HCT116 (cell line): Measurements from ENCODE around the gene SMIM11. TPM values are rescaled to one million over a fixed set of nuclear protein-coding genes. Genes with fewer than 3 reads are reported as not detected.

Source experiments
- ATAC-seq: fragments of 200-7000 bp; cut with Tn5 transposase; 2 replicates; pipeline ENCODE4 v1.9.1; 2020; ENCODE audit warnings: mild to moderate bottlenecking, moderate library complexity
- BruUV-seq: library from RNA; stranded (reverse); fragments of 400-500 nt; replicated peaks from 2 replicates; lab custom pipeline; 2021; lab: Mats Ljungman, UMichigan
- CTCF ChIA-PET: fragments of 300-600 bp; sonication (Branson Sonifier 250); formaldehyde crosslinking; loops from one replicate; lab custom pipeline; 2021; ENCODE audit warnings: antibody characterized with exemption; lab: Charles Lee
- POLR2A ChIA-PET: fragments of 300-600, 350-600 bp; sonication (Branson Sonifier 250); formaldehyde crosslinking; loops from one replicate; lab custom pipeline; 2021; ENCODE audit warnings: antibody characterized with exemption; lab: Charles Lee
- RAD21 ChIA-PET, 2 experiments: fragments of 300-600 bp; sonication (Branson Sonifier 250); formaldehyde crosslinking; loops; one replicate each; lab custom pipeline; 2023; ENCODE audit warnings: low total read pairs in 2 of 2; ENCODE audit not compliant: uncharacterized antibody in 2 of 2, unreplicated experiment in 2 of 2, low non-redundant PET in 1 of 2; lab: Charles Lee
- DNase-seq: peaks from one replicate; pipeline ENCODE4 v3.0.0-alpha.2; 2010; ENCODE audit warnings: low read depth, low spot score
- H2AFZ ChIP-seq: fragments of 200-600 bp; shearing (Covaris generic), sonication (generic); 2 replicates; pipeline ENCODE4 v1.6.1; 2017; ENCODE audit warnings: low read depth, mixed run types, mixed read lengths, antibody characterized with exemption, low read length; ENCODE audit not compliant: poor library complexity, severe bottlenecking
- H3K27ac ChIP-seq: 2 replicates; pipeline ENCODE4 v1.5.1; 2012; ENCODE audit warnings: low read depth, low read length
- H3K27me3 ChIP-seq: fragments of 200-600 bp; sonication (generic); 2 replicates; pipeline ENCODE4 v1.6.1; 2016; ENCODE audit warnings: mixed run types, low read length, mixed read lengths; ENCODE audit not compliant: insufficient read depth
- H3K36me3 ChIP-seq, 2 experiments: fragments of 200-500 bp in 1 of 2; fragments of 200-600 bp in 1 of 2; sonication (Bioruptor generic) in 1 of 2; sonication (generic) in 1 of 2; 2 replicates each; pipeline versions ENCODE4 v1.5.1 to v1.6.1; 2014 to 2016; ENCODE audit warnings: low read length in 2 of 2, inconsistent platforms in 1 of 2, mixed read lengths in 1 of 2, mixed run types in 1 of 2; ENCODE audit not compliant: insufficient read depth in 2 of 2, control insufficient read depth in 1 of 2
- H3K4me1 ChIP-seq, 2 experiments: fragments of 200-600 bp in 1 of 2; sonication (generic) in 1 of 2; 2 replicates each; pipeline versions ENCODE4 v1.5.1 to v1.6.1; 2012 to 2017; ENCODE audit warnings: low read length in 2 of 2, inconsistent platforms in 1 of 2, mild to moderate bottlenecking in 1 of 2, mixed read lengths in 1 of 2, mixed run types in 1 of 2, moderate library complexity in 1 of 2; ENCODE audit not compliant: insufficient read depth in 2 of 2, control insufficient read depth in 1 of 2
- H3K4me2 ChIP-seq: fragments of 200-600 bp; sonication (generic); 2 replicates; pipeline ENCODE4 v1.6.1; 2017; ENCODE audit warnings: mixed run types, low read length, mixed read lengths
- H3K4me3 ChIP-seq, 2 experiments: fragments of 200-600 bp in 1 of 2; sonication (generic) in 1 of 2; replicated peaks in 1 of 2; 2 replicates each; pipeline ENCODE4 v1.5.1; 2011 to 2016; ENCODE audit warnings: low read length in 2 of 2, control low read depth in 1 of 2, low read depth in 1 of 2, mild to moderate bottlenecking in 1 of 2, mixed read lengths in 1 of 2, mixed run types in 1 of 2
- H3K79me2 ChIP-seq: fragments of 200-600 bp; sonication (generic); 2 replicates; pipeline ENCODE4 v1.6.1; 2017; ENCODE audit warnings: mild to moderate bottlenecking, mixed run types, low read length, moderate library complexity, mixed read lengths; ENCODE audit not compliant: insufficient read depth
- H3K9ac ChIP-seq: fragments of 200-600 bp; sonication (generic); 2 replicates; pipeline ENCODE4 v1.6.1; 2016; ENCODE audit warnings: low read length, mixed read lengths
- H3K9me2 ChIP-seq: fragments of 200-600 bp; sonication (generic), shearing (Covaris generic); 2 replicates; pipeline ENCODE4 v1.6.1; 2017; ENCODE audit warnings: mixed run types, mild to moderate bottlenecking, moderate library complexity; ENCODE audit not compliant: insufficient read depth
- H3K9me3 ChIP-seq, 2 experiments: fragments of 200-500 bp in 1 of 2; fragments of 200-600 bp in 1 of 2; sonication (Bioruptor generic) in 1 of 2; sonication (generic) in 1 of 2; 2 replicates each; pipeline ENCODE4 v1.6.1; 2014 to 2017; ENCODE audit warnings: low read length in 2 of 2, mixed read lengths in 2 of 2, inconsistent platforms in 1 of 2, low read depth in 1 of 2, mild to moderate bottlenecking in 1 of 2, mixed run types in 1 of 2, moderate library complexity in 1 of 2; ENCODE audit not compliant: control insufficient read depth in 1 of 2, insufficient read depth in 1 of 2
- H4K20me1 ChIP-seq: fragments of 200-600 bp; sonication (generic), shearing (Covaris generic); 2 replicates; pipeline ENCODE4 v1.6.1; 2017; ENCODE audit warnings: mixed run types, mild to moderate bottlenecking, moderate library complexity; ENCODE audit not compliant: insufficient read depth
- CBX3 ChIP-seq: IDR thresholded peaks from 2 replicates; pipeline ENCODE4 v1.6.1; 2012; ENCODE audit warnings: low read depth
- EGR1 ChIP-seq: IDR thresholded peaks from 2 replicates; pipeline ENCODE4 v1.6.1; 2012; ENCODE audit warnings: low read depth
- ELF1 ChIP-seq: IDR thresholded peaks from 2 replicates; pipeline ENCODE4 v1.6.1; 2012; ENCODE audit warnings: low read depth, borderline replicate concordance
- RAD21 ChIP-seq: IDR thresholded peaks from 2 replicates; pipeline ENCODE4 v1.6.1; 2012; ENCODE audit warnings: low read depth, mild to moderate bottlenecking
- SP1 ChIP-seq: IDR thresholded peaks from 2 replicates; pipeline ENCODE4 v1.6.1; 2012; ENCODE audit warnings: low read depth
- TCF7L2 ChIP-seq: IDR thresholded peaks from 2 replicates; pipeline ENCODE4 v1.7.0; 2011; ENCODE audit warnings: borderline replicate concordance, inconsistent platforms; ENCODE audit not compliant: insufficient read depth, insufficient read length; ENCODE audit errors: extremely low read depth
- YY1 ChIP-seq: IDR thresholded peaks from 2 replicates; pipeline ENCODE4 v1.6.1; 2011; ENCODE audit warnings: low read length, low read depth, moderate library complexity, mild to moderate bottlenecking; ENCODE audit not compliant: insufficient replicate concordance; ENCODE audit errors: extremely low read depth
- intact Hi-C: fragments of 100-400 bp; cut with micrococcal nuclease; formaldehyde crosslinking; loops from 2 replicates; pipeline ENCODE4 v1.10.0; 2022
- total RNA-seq: library from RNA; stranded (reverse); gene quantifications from one replicate; pipeline ENCODE4 v1.2.1, GENCODE V29; 2021; ENCODE audit not compliant: unreplicated experiment
- TF ChIP-seq, protein P1 (sequence below), 3 experiments: fragments of 200-600 bp in 1 of 3; sonication (generic) in 1 of 3; IDR thresholded peaks in 2 of 3; conservative IDR thresholded peaks in 1 of 3; 2 replicates each; pipeline ENCODE4 v1.5.1; 2012 to 2017; ENCODE audit warnings: low read depth in 2 of 3, low read length in 2 of 3, antibody characterized with exemption in 1 of 3, borderline replicate concordance in 1 of 3, control low read depth in 1 of 3, mild to moderate bottlenecking in 1 of 3, mixed read lengths in 1 of 3, mixed run types in 1 of 3, moderate library complexity in 1 of 3; ENCODE audit not compliant: insufficient read depth in 1 of 3
- TF ChIP-seq, protein P2 (sequence below): IDR thresholded peaks from 2 replicates; pipeline ENCODE4 v1.6.1; 2012
- TF ChIP-seq, protein P3 (sequence below): IDR thresholded peaks from 2 replicates; pipeline ENCODE4 v1.6.1; 2012; ENCODE audit warnings: low read depth

SMIM11 gene
- total RNA-seq, 1 experiment from 2014 or later, result 18.9 TPM

DNA sequence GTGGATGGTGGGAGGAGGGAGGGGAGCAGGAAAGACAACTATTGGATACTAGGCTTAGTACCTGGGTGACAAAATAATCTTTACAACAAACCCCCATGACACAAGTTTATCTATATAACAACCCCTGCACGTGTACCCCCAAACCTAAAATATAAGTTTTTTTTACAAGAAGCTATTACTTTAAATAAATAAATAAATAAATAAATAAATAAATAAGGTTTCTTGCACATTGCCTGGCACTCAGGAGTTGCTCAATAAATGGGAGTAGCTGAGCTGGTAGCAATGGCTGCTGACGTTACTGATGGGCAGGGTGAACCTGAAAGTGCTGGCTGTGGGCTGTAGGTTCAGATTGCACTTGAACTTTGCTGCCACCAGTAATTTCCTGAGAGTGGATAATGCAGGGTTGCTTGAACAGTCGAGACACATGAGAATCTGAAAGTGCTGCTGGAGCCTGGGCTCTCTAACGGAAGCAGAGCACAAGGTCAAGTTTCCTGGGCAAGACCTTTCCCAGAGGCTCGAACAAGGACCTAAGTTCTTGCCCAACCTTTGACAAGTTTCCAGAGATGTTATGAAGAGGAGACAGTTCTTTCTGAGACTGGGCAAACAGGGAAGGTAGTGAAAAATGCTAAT lies 26.3 kb upstream of the SMIM11 start:
- Histone ChIP-seq H3K9ac (no peak overlapping the region), H3K4me1 (peaks cover 0 to 4% of the 10 kb centered on the region in 2 experiments; a peak in 1 of 4 replicates), H3K79me2 (no peaks in the 10 kb centered on the region), H3K36me3 (no peaks in the 10 kb centered on the region), H3K27me3 (no peaks in the 10 kb centered on the region), H3K9me2 (no peaks in the 10 kb centered on the region), H3K4me3 (no peak overlapping the region), H3K9me3 (no peaks in the 10 kb centered on the region), H3K27ac (no peak overlapping the region), H2AFZ (no peak overlapping the region), H4K20me1 (no peaks in the 10 kb centered on the region), H3K4me2 (no peak overlapping the region)
- CTCF ChIA-PET, result interaction anchor here (0.7 to 6.3 kb wide), 5 partner anchors 9 to 1228 kb away, joined by 3 to 236 read pairs (median 9); no protein-coding TSS in a partner anchor
- RAD21 ChIA-PET, result interaction anchor here (2.2 kb wide), 2 partner anchors 425 kb away, joined by 30 to 37 read pairs; no protein-coding TSS in a partner anchor
- intact Hi-C loops, result no loop called here
- POLR2A ChIA-PET, result no interaction called here
- ATAC-seq (no peak), DNase-seq (no peak)
- BruUV-seq, result no TSS peak
- TF ChIP-seq YY1 (no peak), EGR1 (no peak), SP1 (no peak), CBX3 (no peak), TCF7L2 (no peak), RAD21 (no peak), ELF1 (no peak)
- TF ChIP-seq, protein P1, sequence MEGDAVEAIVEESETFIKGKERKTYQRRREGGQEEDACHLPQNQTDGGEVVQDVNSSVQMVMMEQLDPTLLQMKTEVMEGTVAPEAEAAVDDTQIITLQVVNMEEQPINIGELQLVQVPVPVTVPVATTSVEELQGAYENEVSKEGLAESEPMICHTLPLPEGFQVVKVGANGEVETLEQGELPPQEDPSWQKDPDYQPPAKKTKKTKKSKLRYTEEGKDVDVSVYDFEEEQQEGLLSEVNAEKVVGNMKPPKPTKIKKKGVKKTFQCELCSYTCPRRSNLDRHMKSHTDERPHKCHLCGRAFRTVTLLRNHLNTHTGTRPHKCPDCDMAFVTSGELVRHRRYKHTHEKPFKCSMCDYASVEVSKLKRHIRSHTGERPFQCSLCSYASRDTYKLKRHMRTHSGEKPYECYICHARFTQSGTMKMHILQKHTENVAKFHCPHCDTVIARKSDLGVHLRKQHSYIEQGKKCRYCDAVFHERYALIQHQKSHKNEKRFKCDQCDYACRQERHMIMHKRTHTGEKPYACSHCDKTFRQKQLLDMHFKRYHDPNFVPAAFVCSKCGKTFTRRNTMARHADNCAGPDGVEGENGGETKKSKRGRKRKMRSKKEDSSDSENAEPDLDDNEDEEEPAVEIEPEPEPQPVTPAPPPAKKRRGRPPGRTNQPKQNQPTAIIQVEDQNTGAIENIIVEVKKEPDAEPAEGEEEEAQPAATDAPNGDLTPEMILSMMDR (IDR thresholded peaks at IDR 0.05 in 2 of 3, conservative IDR thresholded peaks at IDR 0.05 in 1 of 3; ENCODE audit: borderline replicate concordance in 1 of 3, insufficient read depth in 1 of 3, low read depth in 2 of 3, low read length in 2 of 3), result no peak
- TF ChIP-seq, protein P2, sequence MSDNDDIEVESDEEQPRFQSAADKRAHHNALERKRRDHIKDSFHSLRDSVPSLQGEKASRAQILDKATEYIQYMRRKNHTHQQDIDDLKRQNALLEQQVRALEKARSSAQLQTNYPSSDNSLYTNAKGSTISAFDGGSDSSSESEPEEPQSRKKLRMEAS, result no peak
- TF ChIP-seq, protein P3, sequence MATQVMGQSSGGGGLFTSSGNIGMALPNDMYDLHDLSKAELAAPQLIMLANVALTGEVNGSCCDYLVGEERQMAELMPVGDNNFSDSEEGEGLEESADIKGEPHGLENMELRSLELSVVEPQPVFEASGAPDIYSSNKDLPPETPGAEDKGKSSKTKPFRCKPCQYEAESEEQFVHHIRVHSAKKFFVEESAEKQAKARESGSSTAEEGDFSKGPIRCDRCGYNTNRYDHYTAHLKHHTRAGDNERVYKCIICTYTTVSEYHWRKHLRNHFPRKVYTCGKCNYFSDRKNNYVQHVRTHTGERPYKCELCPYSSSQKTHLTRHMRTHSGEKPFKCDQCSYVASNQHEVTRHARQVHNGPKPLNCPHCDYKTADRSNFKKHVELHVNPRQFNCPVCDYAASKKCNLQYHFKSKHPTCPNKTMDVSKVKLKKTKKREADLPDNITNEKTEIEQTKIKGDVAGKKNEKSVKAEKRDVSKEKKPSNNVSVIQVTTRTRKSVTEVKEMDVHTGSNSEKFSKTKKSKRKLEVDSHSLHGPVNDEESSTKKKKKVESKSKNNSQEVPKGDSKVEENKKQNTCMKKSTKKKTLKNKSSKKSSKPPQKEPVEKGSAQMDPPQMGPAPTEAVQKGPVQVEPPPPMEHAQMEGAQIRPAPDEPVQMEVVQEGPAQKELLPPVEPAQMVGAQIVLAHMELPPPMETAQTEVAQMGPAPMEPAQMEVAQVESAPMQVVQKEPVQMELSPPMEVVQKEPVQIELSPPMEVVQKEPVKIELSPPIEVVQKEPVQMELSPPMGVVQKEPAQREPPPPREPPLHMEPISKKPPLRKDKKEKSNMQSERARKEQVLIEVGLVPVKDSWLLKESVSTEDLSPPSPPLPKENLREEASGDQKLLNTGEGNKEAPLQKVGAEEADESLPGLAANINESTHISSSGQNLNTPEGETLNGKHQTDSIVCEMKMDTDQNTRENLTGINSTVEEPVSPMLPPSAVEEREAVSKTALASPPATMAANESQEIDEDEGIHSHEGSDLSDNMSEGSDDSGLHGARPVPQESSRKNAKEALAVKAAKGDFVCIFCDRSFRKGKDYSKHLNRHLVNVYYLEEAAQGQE, result no peak
